ENCODE data around the gene SYT15.
"Not testable (repeated sequence)": the region's sequence is repeated elsewhere in the genome, so short reads cannot be mapped to it uniquely, and the experiment has no call there.

DNA sequence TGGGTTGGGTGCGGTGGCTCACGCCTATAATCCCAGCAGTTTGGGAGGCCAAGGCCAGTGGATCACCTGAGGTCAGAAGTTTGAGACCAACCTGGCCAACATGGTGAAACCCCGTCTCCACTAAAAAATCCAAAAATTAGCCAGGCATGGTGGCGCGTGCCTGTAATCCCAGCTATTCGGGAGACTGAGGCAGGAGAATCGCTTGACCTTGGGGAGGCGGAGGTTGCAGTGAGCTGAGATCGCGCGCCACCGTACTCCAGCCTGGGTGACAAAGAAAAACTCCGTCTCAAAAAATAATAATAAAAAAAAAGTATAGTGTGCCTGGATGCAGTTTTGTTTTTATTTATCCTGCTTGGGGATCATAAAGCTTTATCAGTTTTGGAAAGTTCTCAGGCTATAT is 14.4 kb downstream of the SYT15 start:
- TF ChIP-seq EZH2 (IDR thresholded peaks at IDR 0.05; ENCODE audit: insufficient read depth, low read length) = not testable (repeated sequence)
- TF ChIP-seq, protein P1, sequence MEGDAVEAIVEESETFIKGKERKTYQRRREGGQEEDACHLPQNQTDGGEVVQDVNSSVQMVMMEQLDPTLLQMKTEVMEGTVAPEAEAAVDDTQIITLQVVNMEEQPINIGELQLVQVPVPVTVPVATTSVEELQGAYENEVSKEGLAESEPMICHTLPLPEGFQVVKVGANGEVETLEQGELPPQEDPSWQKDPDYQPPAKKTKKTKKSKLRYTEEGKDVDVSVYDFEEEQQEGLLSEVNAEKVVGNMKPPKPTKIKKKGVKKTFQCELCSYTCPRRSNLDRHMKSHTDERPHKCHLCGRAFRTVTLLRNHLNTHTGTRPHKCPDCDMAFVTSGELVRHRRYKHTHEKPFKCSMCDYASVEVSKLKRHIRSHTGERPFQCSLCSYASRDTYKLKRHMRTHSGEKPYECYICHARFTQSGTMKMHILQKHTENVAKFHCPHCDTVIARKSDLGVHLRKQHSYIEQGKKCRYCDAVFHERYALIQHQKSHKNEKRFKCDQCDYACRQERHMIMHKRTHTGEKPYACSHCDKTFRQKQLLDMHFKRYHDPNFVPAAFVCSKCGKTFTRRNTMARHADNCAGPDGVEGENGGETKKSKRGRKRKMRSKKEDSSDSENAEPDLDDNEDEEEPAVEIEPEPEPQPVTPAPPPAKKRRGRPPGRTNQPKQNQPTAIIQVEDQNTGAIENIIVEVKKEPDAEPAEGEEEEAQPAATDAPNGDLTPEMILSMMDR (IDR thresholded peaks at IDR 0.05; ENCODE audit: insufficient read depth, low read depth, low read length) = not testable (repeated sequence)

Measured in astrocyte (in vitro differentiated cells and primary cell).